Measurements from ENCODE around the gene PPBP.

PPBP gene

DNA sequence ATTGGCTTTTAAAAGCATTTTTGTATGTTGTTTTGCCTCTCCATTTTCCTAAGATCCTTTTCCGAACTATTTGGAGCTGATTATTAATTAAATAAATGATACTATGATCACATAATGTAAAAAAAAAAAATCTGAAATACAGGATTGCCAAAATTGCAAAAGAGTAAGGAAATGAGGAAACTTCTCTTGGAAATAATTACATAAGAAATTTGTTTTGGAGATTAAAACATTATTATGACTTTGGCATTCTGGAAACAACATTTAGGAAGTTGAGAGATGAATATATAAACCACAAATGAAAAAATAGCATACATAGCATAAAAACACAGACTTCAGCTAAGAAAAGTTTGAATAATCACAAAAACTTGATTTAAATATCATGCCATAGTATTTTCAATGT, 39.7 kb downstream of the PPBP start:
- TF ChIP-seq, protein P1, sequence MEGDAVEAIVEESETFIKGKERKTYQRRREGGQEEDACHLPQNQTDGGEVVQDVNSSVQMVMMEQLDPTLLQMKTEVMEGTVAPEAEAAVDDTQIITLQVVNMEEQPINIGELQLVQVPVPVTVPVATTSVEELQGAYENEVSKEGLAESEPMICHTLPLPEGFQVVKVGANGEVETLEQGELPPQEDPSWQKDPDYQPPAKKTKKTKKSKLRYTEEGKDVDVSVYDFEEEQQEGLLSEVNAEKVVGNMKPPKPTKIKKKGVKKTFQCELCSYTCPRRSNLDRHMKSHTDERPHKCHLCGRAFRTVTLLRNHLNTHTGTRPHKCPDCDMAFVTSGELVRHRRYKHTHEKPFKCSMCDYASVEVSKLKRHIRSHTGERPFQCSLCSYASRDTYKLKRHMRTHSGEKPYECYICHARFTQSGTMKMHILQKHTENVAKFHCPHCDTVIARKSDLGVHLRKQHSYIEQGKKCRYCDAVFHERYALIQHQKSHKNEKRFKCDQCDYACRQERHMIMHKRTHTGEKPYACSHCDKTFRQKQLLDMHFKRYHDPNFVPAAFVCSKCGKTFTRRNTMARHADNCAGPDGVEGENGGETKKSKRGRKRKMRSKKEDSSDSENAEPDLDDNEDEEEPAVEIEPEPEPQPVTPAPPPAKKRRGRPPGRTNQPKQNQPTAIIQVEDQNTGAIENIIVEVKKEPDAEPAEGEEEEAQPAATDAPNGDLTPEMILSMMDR (IDR thresholded peaks at IDR 0.05; ENCODE audit: low read depth, low read length), result no peak

DNA sequence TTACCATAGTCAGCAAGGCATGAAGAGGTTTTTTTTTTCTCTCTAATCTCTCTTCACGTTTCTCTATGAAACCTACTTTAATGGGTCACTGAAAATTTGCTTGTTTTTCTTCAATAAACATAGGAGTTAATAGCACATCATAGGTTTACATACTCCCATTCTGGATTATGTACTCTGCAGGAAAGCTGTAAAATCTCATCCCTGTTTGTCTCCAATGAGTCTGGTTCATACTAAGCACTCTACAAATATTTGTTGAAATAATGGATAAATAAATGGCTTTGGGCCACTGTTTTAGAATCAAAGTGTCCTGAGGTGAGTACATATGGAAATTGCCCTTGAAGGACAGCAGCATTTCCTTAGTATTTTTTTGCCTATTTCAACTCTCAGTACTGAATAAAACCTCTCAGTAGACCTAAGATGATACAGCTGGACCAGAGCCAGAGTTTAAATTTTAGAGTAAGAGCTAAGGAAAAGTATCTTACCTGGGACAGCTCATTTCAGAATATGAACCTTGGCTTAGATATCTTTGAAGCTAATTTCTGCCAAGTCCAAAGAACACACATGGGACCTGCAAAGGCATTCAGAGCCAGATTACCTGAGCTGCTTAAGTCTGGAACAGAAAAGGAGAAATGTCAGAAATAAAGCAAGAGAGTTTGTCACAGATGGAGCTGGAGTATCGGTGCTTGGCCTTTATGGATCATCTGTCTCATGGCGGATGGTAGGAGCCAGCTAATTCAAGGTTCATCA, 40.6 kb downstream of the PPBP start:
- DNase-seq (ENCODE audit: extremely low read depth, low read depth), result no peak
- TF ChIP-seq, protein P1 (IDR thresholded peaks at IDR 0.05; ENCODE audit: low read depth, low read length), result no peak

More for the DNA sequence above, 39.7 kb downstream of the PPBP start:
- DNase-seq (ENCODE audit: extremely low read depth, low read depth), result no peak

DNA sequence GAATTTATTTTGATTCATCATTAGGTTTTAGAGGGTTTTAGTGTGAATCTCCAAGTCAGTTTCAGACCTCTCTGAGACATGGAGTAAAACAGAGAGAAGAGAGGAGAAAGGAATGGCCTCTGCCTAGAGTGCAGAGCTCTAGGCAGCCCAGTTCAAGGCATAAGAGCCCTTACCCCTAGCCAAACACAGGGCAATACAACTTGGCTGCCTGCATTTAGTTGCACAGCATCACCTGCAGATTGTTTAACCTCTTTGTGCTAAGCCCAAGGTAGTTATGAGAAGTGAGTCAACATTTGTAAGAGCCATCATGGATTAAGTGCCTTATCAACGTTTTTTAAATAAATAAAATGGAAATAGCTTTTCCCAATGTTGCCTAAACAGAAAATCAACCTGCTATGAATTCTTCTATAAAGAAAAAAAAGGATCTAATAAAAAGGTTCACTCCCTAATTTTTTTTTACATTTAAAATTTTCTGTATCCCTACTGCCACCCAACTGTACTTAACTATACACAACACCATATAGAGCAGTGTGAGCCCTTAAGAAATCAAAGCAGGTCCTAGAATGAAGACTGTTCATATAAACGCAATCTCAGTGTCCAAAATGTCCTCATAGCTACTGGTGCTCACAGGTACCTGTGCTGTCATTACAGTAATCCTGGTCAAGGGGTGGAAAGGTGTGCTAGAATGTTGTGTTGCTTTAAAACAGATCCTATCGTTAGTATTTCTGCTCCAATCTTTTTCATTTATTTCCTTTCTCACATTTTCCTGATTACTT, 42.1 kb downstream of the PPBP start:
- TF ChIP-seq, protein P1 (IDR thresholded peaks at IDR 0.05; ENCODE audit: low read depth, low read length), result no peak
- DNase-seq (ENCODE audit: extremely low read depth, low read depth), result no peak

DNA sequence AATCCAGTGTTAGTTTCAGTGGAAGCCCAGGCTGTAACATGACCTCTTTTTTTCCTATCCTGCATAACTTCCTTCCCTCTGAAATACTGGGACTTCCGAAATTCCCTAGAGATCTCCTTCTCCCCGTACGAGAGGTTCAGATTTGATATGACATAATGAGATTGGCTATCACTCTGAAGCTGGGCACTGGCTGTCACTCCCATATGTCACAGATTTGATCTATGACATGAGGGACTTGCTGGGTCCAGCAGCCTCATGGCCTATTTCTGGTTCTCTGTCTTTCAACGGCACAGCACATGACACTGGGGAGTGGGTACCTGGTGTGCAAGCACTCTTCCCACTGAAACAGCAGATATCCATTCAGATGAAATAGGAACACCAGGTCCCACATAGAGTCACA, 42.9 kb downstream of the PPBP start:
- TF ChIP-seq, protein P1 (IDR thresholded peaks at IDR 0.05; ENCODE audit: low read depth, low read length), result no peak
- no peak for DNase-seq (ENCODE audit: extremely low read depth, low read depth)

DNA sequence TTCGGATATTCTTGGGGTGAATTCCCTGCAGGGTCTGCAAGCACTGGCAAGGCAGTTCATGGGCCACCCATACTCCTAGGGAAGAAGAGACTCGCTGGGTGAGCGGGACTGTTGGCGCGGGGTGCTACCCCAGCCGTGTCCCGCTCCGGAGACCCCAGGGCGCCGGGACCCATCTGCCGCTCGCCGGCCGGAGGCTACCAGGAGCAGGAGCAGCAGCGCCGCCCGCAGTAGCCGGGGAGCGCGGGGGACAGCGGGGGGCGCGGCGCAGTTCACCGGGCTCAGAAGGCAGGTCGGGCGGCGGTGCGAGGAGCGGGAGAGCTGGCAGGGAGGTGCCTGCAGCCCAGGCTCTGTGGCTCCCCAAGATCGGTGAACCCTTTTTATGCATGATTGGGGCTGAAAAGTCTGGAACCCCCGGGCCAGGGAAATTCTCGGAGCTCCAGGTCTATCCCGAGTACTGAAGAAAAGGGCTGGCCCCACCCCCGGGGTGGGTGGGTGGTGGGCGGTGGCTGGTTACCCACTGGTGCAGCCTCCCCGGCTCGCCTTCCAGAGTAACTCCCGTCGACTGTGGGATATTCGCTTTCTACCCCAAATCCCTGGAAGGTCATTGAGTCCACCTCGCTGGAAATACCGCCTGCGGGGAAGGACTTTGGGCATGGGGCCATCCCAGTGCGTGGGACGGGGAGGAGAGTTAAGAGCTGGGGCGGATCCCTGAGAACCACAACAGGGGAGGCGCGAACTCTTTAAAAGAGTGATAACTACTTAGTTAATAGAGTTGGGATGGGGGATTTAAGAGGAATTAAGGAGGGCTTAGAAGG, 43.7 kb downstream of the PPBP start:
- TF ChIP-seq, protein P1 (IDR thresholded peaks at IDR 0.05; ENCODE audit: low read depth, low read length), result no peak; the same call in 1 of the 2 replicates
- DNase-seq (ENCODE audit: extremely low read depth, low read depth), result no peak

DNA sequence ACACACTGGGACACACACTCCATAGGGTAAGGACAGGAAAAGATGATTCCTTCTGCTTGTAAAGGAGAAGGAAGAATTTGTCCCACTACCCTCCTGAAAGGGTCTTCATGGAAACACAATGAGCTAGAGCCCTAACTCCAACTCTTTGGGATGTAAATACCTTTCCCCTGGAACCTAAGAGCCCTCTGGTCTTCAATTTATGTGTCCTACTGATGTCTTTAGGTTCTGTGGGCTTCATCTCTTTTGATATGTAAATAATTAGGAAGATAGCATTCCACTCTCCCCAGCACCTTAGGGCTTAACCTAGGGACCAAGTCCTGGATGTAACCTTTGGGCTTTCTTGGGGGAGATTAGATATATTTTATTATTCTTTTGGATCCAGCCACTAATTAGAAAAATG, 44.4 kb downstream of the PPBP start:
- DNase-seq (ENCODE audit: extremely low read depth, low read depth), result no peak

More for the DNA sequence above, 44.4 kb downstream of the PPBP start:
- TF ChIP-seq, protein P1 (IDR thresholded peaks at IDR 0.05; ENCODE audit: low read depth, low read length), result no peak

Data from AG09319 (cell line).